Nephron (organoid): ENCODE measurements around the gene AIP.

Experiments used
- H3K27ac Mint-ChIP-seq, 3 experiments: 2 replicates each; pipeline ENCODE4 v1.8.0; 2020; ENCODE audit warnings: mixed read lengths in 3 of 3, mild to moderate bottlenecking in 2 of 3, moderate library complexity in 1 of 3
- H3K27me3 Mint-ChIP-seq: 2 replicates; pipeline ENCODE4 v1.8.0; 2021; ENCODE audit warnings: low read depth, mild to moderate bottlenecking, moderate library complexity, mixed read lengths
- H3K36me3 Mint-ChIP-seq: 2 replicates; pipeline ENCODE4 v1.8.0; 2020; ENCODE audit warnings: low read depth, mixed read lengths
- H3K4me1 Mint-ChIP-seq: 2 replicates; pipeline ENCODE4 v1.8.0; 2020; ENCODE audit warnings: mixed read lengths
- H3K4me3 Mint-ChIP-seq, 3 experiments: 2 replicates each; pipeline ENCODE4 v1.8.0; 2020; ENCODE audit warnings: mild to moderate bottlenecking in 3 of 3, mixed read lengths in 3 of 3, moderate library complexity in 2 of 3
- H3K9me3 Mint-ChIP-seq: 2 replicates; pipeline ENCODE4 v1.8.0; 2020; ENCODE audit warnings: mixed read lengths
- TF ChIP-seq, protein P1 (sequence below), 3 experiments: fragments of 200-600 bp; sonication (generic); IDR thresholded peaks; one replicate each; pipeline ENCODE4 v1.5.0; 2021; ENCODE audit warnings: antibody characterized with exemption in 3 of 3; ENCODE audit not compliant: unreplicated experiment in 3 of 3

Gene AIP

GRCh38 chr11:67482827-67483798, at the start of gene AIP:
AIP (plus strand) TSS chr11:67483026; CDS start chr11:67483159, 133 bp downstream.
- H3K4me1 Mint-ChIP-seq: peaks cover 36% of the 10 kb centered on the region
- peaks cover 5% of the 10 kb centered on the region for H3K27me3 Mint-ChIP-seq
- H3K4me3 Mint-ChIP-seq: peak within 1 kb of the TSS; percentile 89 to 98 (median 90)
- TF ChIP-seq, protein P1, sequence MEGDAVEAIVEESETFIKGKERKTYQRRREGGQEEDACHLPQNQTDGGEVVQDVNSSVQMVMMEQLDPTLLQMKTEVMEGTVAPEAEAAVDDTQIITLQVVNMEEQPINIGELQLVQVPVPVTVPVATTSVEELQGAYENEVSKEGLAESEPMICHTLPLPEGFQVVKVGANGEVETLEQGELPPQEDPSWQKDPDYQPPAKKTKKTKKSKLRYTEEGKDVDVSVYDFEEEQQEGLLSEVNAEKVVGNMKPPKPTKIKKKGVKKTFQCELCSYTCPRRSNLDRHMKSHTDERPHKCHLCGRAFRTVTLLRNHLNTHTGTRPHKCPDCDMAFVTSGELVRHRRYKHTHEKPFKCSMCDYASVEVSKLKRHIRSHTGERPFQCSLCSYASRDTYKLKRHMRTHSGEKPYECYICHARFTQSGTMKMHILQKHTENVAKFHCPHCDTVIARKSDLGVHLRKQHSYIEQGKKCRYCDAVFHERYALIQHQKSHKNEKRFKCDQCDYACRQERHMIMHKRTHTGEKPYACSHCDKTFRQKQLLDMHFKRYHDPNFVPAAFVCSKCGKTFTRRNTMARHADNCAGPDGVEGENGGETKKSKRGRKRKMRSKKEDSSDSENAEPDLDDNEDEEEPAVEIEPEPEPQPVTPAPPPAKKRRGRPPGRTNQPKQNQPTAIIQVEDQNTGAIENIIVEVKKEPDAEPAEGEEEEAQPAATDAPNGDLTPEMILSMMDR (IDR thresholded peaks at IDR 0.05; ENCODE audit: unreplicated experiment in 3 of 3): peak in 1 of 3 experiments; percentile 14
- no peaks in the 10 kb centered on the region for H3K9me3 Mint-ChIP-seq
- H3K36me3 Mint-ChIP-seq: peaks cover 21% of the 10 kb centered on the region
- peak within 1 kb of the TSS; percentile 92 to 98 (median 96) for H3K27ac Mint-ChIP-seq

- peaks cover 15% of the 10 kb centered on the region for H3K36me3 Mint-ChIP-seq
- no peak overlapping the region for H3K27ac Mint-ChIP-seq
- H3K4me3 Mint-ChIP-seq: no peak overlapping the region
- H3K9me3 Mint-ChIP-seq: no peaks in the 10 kb centered on the region
- TF ChIP-seq, protein P1 (IDR thresholded peaks at IDR 0.05; ENCODE audit: unreplicated experiment in 3 of 3): no peak
- H3K4me1 Mint-ChIP-seq: peaks cover 5% of the 10 kb centered on the region
- H3K27me3 Mint-ChIP-seq: no peaks in the 10 kb centered on the region
Measured at GRCh38 chr11:67433536-67434394, 49.1 kb upstream of the AIP start.

DNA sequence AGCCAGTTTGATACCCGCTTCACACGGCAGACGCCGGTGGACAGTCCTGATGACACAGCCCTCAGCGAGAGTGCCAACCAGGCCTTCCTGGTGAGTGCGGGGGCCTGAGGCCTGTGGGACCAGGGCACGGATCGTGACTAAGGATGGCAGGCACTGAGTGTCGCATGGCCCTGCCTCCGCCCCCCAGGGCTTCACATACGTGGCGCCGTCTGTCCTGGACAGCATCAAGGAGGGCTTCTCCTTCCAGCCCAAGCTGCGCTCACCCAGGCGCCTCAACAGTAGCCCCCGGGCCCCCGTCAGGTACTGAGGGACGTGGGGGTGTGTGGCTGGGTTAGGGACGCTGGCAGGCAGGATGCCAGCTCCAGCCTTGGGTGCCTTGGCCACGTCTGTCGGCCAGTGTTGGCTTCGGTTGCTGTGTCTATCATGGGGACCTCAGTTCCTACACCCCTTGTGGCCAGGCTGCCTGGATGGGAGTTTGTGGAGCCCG, 48.4 kb upstream of the AIP start:
- H3K36me3 Mint-ChIP-seq: peaks cover 15% of the 10 kb centered on the region
- peaks cover 5% of the 10 kb centered on the region for H3K4me1 Mint-ChIP-seq
- H3K27me3 Mint-ChIP-seq: no peaks in the 10 kb centered on the region
- TF ChIP-seq, protein P1 (IDR thresholded peaks at IDR 0.05; ENCODE audit: unreplicated experiment in 3 of 3): no peak
- no peaks in the 10 kb centered on the region for H3K9me3 Mint-ChIP-seq
- no peak overlapping the region for H3K4me3 Mint-ChIP-seq
- H3K27ac Mint-ChIP-seq: no peak overlapping the region

- H3K4me3 Mint-ChIP-seq: no peak overlapping the region
- no peaks in the 10 kb centered on the region for H3K27me3 Mint-ChIP-seq
- peaks cover 15% of the 10 kb centered on the region for H3K36me3 Mint-ChIP-seq
- TF ChIP-seq, protein P1 (IDR thresholded peaks at IDR 0.05; ENCODE audit: unreplicated experiment in 3 of 3): no peak
- no peak overlapping the region for H3K27ac Mint-ChIP-seq
- peaks cover 5% of the 10 kb centered on the region for H3K4me1 Mint-ChIP-seq
- H3K9me3 Mint-ChIP-seq: no peaks in the 10 kb centered on the region
Measured at GRCh38 chr11:67435031-67435726, 47.6 kb upstream of the AIP start.

DNA sequence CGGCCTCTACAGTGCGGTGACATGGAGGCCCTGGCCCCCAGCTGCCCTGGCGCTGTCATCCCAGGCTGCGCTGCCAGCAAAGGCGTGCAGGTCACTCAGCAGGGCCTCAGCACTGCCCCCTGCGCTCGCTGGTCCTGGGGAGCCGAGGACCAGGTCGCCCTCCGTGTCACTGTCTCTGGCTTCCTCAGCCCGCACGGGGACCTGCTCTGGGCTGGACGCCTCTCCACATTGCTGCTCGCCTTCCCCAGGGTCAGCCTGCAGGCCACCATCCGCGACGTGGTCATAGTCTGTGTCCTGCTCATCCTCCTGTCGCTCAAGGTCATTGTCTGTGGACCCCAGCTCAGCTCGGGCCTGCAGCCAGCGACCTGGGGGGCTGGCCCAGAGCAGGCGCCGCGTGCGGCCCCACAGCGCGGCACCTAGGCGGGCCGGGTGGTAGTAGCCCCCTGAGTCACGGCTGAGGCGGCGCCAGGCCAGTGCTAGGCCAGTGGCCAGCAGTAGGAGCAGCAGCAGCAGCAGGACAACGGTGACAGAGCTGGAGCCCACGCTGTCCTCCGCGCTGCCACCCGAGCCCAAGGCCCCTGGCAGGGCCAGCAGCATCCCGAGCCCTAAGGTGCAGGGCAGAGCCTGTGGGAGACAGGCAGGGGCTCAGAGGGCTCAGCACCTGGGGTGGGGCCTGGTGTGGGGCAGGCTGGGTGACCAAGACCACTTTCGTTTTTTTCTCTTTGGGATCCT, 46.9 kb upstream of the AIP start:
- Mint-ChIP-seq H3K27me3 (no peaks in the 10 kb centered on the region), H3K36me3 (peaks cover 15% of the 10 kb centered on the region), H3K27ac (no peak overlapping the region), H3K4me1 (peaks cover 5% of the 10 kb centered on the region), H3K4me3 (no peak overlapping the region), H3K9me3 (no peaks in the 10 kb centered on the region)
- TF ChIP-seq, protein P1 (IDR thresholded peaks at IDR 0.05; ENCODE audit: unreplicated experiment in 3 of 3): no peak
